Right kidney (tissue), 1 donor: ENCODE measurements around the gene SNAI3.
"Not testable (repeated sequence)": the region's sequence is repeated elsewhere in the genome, so short reads cannot be mapped to it uniquely, and the experiment has no call there.

Experiments
- DNase-seq: peaks from one replicate; pipeline ENCODE4 v3.0.0-alpha.2; 2016

SNAI3 gene

DNA sequence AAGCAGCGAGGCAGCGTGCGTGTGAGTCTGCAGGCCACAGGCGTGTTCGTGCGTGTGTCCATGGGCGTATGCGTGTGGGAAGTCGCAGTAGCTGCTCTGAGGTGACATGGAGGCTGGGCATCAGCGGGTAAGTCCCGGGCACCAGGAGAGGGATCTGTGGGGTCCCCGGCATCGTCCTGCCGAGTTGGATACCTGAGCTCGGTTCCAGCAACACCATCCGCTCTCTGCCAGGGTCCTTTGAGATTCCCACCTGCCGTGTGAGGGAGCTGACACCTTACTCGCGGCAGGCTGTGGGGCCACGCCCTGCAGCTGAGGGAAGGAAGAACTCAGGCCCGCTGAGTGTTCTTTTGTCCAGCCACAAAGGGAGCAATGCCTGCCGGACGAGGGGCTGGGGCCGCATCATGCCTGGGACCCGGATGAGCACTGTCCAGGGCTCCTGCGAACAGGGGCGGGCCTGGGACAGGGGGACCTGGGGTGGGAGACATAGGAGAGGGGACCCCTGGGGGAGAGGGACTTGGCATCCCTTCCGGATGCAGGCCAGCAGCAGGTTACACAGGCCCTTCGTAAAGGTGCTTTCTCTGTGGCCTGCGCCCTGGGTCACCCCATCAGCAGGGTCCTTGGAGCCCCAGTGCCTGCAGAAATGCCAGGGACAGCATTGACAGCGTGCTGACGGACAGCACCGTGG is 5.0 kb upstream of the SNAI3 start:
- DNase-seq = no peak

DNA sequence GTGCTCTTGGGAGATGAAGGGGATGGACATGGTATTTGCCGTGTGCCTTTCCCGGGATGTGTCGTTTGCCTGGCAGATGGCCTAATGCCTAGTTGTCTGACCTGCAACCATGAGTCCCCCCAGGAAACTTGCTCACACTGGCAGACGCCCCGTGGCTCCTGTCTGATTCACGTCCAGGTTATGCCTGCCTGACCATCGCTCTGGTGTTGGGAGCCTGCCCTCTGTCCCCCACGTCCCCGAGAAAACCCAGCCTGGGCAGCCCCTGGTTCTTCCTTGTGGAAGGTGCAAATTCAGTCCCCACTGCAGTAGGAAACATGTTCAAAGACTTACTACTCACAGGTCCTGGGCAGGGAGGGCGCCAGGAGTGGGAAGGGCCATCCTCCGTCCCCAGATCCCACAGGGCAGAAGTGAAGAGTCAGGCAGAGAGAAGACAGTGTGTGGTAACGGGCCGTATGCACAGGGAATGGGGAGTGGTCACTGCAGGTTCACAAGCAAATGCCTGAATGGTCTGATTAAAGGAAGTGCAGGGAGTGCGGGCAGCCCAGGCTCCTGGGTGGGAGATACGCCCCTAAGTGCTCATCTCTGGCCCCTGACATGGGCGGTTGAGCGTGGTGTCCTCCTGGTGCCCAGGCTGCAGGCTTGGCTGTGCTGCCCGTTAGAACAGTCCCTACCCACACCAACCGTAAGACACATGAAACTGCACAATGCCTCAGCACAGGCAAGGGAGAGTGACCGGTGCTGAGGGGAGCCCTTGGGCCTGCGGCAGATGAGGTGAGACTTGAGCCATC is 4.2 kb upstream of the SNAI3 start:
- no peak for DNase-seq

- no peak for DNase-seq
Observed at GRCh38 chr16:88688013-88688778, 1.9 kb upstream of the SNAI3 start.

DNA sequence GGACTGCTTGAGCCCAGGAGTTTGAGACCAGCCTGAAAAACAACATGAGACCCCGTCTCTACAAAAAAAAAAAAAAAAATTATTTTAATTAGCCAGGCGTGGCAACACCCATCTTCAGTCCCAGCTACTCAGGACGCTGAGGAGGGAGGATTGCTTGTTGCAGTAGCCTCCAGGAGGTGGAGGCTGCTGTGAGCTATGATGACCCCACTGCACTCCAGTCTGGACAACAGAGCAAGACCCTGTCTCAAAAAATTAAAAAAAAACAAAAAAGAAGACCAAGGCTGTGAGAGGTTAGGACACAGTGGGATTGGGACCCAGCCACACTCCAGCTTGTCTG is 1.3 kb upstream of the SNAI3 start:
- DNase-seq = no peak

GRCh38 chr16:88687254-88687576 is 908 bp upstream of the SNAI3 start:
- no peak for DNase-seq

- peak; percentile 48 for DNase-seq
Observed at GRCh38 chr16:88686062-88686438, 257 bp downstream of the SNAI3 start.

DNA sequence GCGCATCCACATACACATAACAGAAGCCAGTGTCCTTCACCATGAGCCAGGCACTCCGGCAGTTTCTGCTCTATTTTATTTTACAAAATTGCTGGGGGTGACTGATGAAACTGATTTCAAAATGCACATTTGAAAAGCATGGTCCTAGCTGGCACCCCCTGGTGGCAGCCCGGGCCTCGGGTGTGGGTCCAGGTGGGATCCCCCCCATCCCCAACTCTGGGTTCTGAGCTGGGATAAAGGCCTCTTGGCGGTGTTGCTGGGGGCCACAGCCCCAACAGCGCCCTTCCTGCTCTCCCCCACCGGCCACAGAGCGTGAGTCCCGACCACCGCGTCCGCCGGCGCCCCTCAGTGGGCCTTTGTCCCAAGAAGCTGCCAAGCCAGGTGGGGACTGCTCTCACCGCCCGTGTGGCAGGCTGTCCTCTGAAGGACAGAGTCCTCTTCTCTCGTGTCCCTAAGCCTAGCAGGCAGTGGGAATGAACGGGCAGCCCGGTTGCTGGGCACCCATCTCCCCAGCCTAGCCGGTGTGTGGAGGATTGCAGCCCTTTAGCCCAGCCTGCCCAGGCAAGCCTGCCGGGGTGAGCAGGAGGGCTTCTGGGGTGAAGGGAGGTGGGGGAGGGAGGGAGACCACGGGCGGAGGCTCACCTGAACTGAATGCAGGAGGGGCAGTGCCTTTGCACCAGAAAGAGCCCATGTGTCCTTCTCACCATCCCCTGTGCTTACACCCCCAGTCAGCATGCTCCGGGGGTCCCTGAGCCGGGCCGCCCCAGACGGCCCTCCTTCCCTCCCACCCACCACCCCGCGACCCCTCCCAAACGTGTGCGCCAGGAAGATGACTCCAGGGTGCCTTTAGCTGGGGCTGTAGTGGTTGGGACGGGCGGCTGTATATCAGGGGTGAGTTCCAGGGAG is 898 bp downstream of the SNAI3 start:
- peak; percentile 61 for DNase-seq

DNA sequence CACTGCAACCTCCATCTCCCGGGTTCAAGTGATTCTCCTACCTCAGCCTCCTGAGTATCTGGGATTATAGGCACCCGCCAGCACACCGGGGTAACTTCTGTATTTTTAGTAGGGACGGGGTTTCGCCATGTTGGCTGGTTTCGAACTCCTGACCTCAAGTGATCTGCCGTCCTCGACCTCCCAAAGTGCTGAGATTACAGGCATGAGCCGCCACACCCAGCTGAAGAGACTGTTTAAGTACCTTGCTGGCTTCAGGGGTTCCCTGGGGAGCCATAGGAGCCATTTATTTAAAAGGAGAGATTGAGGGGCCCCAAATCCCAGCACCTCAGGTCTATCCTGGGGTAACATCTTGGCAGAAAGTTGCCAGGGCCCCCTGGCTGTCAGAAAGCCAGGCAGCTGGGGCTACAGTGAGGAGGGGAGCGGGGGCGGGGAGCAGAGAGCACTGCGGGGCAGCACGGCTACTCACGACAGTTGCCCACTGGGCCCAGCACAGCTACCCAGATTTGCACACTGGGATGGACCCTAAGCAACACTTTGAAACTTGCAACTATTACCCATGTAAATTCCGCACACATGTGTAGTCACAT is 1.6 kb downstream of the SNAI3 start:
- DNase-seq = no peak

DNA sequence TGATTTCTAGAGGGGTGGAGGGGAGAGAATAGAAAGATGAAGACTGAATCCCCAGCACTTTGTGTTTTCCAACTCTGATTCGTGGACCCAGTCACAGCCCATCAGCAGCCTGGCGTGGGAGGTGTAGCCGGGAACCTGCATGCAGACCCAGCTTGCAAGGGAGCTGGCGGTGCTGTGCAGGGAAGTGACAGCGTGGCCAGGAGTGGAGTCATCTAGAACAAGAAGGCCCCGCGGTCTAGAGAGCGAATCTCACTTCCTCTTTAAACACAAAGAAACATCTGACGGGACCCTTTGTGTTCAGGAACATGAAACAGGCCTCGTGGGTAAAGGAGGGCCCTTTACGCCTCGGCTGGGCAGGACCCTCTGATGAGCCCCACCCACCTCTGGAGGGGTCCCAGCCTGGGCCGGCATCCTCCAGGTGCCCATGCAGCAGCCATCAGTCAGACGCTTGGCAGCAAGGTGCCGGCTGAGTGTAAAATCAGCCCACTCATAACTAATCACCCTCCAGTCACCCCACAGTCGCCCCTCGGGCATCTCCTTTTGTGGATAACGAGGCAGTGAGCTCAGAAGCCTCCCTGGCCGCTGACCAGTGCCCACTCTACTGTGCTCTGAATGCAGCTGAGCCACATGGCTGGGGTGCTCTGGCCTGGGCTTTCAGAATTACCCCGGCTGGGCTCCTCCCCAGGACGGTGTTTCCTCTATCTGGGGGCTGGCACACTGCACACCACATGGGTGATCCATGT is 4.4 kb downstream of the SNAI3 start:
- no peak for DNase-seq

- no peak for DNase-seq
Observed at GRCh38 chr16:88681084-88681680, 5.1 kb downstream of the SNAI3 start.

DNA sequence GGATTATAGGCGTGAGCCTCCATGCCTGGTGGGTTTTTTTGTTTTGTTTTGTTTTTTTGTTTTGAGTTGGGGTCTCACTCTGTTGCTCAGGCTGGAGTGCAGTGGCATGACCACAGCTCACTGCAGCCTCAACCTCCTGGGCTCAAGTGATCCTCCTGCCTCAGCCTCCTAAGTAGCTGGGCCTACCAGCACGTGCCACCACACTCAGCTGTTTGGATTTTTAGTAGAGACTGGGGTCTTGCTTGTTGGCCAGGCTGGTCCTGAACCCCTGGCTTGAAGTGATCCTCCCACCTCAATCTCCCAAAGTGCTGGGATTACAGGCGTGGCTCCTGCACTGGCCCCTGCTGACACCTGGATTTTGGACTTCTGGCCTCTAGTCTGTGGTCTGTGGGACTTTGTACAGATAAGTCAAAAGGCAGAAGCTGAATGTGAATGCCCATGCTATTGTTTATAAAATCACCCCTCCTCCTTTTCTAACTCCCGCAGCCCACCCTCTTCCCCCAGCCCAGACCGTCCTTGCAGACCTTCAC is 5.7 kb downstream of the SNAI3 start:
- DNase-seq = no peak

DNA sequence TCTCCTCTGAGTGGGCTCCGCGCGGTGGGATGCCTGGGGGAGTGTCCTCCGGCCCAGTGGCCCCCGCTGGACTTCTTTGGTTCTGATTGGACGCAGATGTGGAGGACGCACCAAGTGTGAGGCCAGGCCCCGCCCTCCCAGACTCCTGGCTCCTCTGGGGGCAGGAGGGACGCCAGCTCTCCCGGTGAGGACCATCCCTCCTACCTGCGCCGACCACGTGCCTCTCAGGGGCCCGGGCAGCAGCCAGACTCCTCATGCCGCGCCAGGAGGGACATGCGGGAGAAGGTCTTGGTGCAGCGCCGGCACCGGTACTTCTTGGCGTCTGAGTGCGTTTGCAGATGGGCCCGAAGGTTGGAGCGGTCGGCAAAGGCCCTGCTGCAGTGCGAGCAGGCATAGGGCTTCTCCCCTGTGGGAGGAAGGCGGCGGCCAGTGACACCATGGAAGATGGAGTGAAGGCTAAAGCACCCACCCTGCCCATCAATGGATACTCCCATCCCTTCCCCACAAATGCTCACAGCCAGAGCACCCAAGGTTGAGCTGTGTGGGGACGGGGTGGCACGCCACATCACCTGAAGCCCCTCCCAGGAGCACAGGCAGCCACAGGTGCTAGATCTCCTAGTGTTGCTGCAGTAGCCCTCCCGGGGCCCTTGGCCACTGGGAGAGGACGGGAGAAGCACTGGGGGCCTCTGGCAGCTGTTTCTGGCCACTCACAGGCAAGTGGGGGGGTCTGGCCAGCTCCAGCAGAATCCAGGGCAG is 7.9 kb downstream of the SNAI3 start:
- no peak for DNase-seq

GRCh38 chr16:88677721-88678120 is 8.6 kb downstream of the SNAI3 start:
- DNase-seq = no peak

DNA sequence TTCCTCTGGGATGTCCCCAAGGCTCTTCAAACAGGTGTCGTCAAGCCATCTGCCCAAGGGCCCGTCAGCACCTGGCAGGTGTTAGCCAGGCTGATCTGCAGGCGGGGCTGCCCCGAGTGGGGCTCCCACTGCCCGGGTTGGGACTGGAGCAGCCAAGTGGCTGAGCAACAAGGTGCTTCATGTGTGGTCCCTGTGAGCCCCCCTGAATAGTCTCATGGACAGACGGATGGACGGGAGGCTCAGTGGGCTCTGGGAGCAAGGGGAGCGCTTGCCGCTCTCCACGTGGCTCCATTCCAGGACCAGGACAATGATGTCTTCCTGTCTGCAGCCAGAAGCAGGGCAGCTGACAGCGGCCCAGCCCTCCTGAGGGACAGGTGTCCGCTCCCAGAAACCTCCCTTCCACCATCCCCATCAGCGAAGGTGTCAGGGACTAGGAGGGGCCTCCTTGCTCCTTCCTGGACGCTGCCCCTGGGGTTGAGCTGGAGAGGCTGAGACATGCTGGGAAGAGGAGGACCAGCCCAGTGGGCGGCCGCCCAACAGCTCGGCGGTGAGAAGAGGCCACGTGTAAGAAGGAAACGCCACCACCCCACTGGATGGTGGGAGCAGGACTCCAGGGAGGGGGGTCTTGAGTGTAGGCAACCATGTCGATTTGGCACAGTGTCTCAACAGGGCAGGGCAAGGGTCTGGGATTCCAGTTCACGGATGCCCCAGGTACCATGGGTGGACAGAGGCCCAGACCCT is 9.6 kb downstream of the SNAI3 start:
- DNase-seq = no peak

DNA sequence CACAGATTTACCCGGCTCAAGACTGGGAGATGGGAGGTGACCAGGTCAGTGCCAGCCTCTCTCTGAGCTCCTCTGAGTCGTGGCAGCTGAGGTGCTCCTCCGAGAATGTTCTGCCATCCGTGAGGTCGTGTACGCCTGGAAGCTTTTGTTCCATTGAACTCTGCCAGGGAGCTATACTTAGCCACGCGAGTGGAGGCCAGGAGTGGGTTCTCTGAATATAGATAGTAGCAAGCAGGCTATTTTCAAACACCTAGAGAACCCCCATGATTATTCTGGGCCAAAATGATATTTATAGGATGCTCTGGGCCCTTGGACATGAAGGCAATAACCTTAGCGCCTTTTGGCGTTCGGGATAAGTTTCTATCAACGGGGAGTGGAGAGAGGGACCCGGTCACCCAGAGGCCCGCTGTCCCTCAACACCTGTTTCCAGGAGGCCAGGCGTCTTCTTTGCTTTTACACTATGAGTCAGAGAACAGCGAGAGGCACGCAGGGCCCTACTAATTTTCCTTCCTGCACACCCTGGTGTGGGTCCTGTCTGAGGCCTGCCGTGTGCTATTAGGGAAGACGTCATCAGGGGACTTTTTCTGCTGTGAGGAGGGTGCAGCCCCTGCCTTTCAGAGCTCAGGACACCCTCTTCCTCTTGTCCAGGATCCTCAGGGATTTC is 12.5 kb downstream of the SNAI3 start:
- no peak for DNase-seq

GRCh38 chr16:88672776-88673175 is 13.5 kb downstream of the SNAI3 start:
- no peak for DNase-seq

GRCh38 chr16:88671806-88672205 is 14.5 kb downstream of the SNAI3 start:
- DNase-seq = no peak

DNA sequence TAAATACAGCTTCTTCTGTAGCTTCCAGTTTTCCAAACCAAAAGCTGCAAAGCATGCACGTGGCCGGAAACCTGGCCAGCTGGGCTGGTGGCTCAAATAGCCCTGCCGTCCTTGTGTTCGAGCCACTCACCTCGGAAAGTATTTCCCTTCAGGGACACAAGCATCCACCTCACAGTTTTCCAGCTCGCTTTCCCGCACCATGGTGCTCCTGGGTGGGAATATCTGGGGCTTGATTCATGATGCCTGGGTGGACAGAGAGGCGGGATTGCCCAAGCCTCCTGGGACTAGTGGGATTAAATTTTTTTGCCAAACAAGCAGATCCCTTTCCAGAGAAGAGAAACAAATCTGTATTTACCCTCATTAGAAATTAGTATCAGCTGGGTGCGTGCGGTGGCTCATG is 16.3 kb downstream of the SNAI3 start:
- no peak for DNase-seq

- DNase-seq = not testable (repeated sequence)
Observed at GRCh38 chr16:88669493-88669892, 16.8 kb downstream of the SNAI3 start.
